GM12878 (cell line): Measurements from ENCODE around the gene RETNLB. TPM values are rescaled to one million over a fixed set of nuclear protein-coding genes. Genes with fewer than 3 reads are reported as not detected.

Experiments
- ATAC-seq: fragments of 200-7000 bp; cut with Tn5 transposase; 3 replicates; pipeline ENCODE4 v1.9.1; 2020; ENCODE audit warnings: mild to moderate bottlenecking, moderate library complexity
- BruUV-seq: library from RNA; stranded (reverse); fragments of 400-500 nt; replicated peaks from 2 replicates; lab custom pipeline; 2021; lab: Mats Ljungman, UMichigan
- CTCF ChIA-PET: fragments of 300-600 bp; sonication (Branson Sonifier 250); formaldehyde crosslinking; extraction: SDS; loops from one replicate; lab custom pipeline; 2021; ENCODE audit warnings: inconsistent platforms; lab: Yijun Ruan, JAX
- POLR2A ChIA-PET: fragments of 350-600 bp; formaldehyde crosslinking; extraction: SDS; loops from one replicate; lab custom pipeline; 2021; ENCODE audit warnings: inconsistent platforms; lab: Charles Lee
- RAD21 ChIA-PET: fragments of 300-600 bp; sonication (Branson Sonifier 250); formaldehyde crosslinking; loops from one replicate; lab custom pipeline; 2023; ENCODE audit warnings: antibody characterized with exemption; ENCODE audit not compliant: unreplicated experiment; lab: Charles Lee
- SMC1A ChIA-PET: fragments of 300-600 bp; sonication (Branson Sonifier 250); formaldehyde crosslinking; loops from one replicate; lab custom pipeline; 2023; ENCODE audit not compliant: unreplicated experiment, uncharacterized antibody; lab: Charles Lee
- DNase-seq: peaks from one replicate; pipeline ENCODE4 v3.0.0-alpha.2; 2011; ENCODE audit warnings: low read depth, low spot score
- FAIRE-seq: peaks from 3 replicates; lab custom pipeline; 2011; peaks lifted over from hg19 to GRCh38; lab: Jason Lieb, UNC
- H2AFZ ChIP-seq: 2 replicates; pipeline ENCODE4 v1.6.0; 2011; ENCODE audit warnings: low read depth, low read length, control low read depth; ENCODE audit not compliant: control insufficient read depth
- H3K27ac ChIP-seq: 2 replicates; pipeline ENCODE4 v1.5.1; 2011; ENCODE audit warnings: control low read depth; ENCODE audit not compliant: control insufficient read depth, insufficient read depth
- H3K27me3 ChIP-seq, 2 experiments: replicated peaks in 1 of 2; 2 replicates each; pipeline versions ENCODE4 v1.6.0 to v1.6.1; 2011; ENCODE audit warnings: low read length in 1 of 2; ENCODE audit not compliant: control insufficient read depth in 2 of 2, insufficient read depth in 2 of 2
- H3K36me3 ChIP-seq, 2 experiments: 2 replicates each; pipeline ENCODE4 v1.5.1; 2011; ENCODE audit warnings: low read length in 1 of 2; ENCODE audit not compliant: control insufficient read depth in 2 of 2, insufficient read depth in 2 of 2
- H3K4me1 ChIP-seq: 2 replicates; pipeline ENCODE4 v1.6.1; 2011; ENCODE audit warnings: mild to moderate bottlenecking, low read length, moderate library complexity, mixed read lengths; ENCODE audit not compliant: control insufficient read depth, insufficient read depth
- H3K4me2 ChIP-seq: 2 replicates; pipeline ENCODE4 v1.6.0; 2011; ENCODE audit warnings: control low read depth; ENCODE audit not compliant: control insufficient read depth, insufficient read depth
- H3K4me3 ChIP-seq: fragments of 200-600 bp; sonication (generic); 2 replicates; pipeline ENCODE4 v1.5.1; 2016
- H3K79me2 ChIP-seq: 2 replicates; pipeline ENCODE4 v1.6.0; 2011; ENCODE audit warnings: low read length; ENCODE audit not compliant: control insufficient read depth, insufficient read depth
- H3K9ac ChIP-seq: 2 replicates; pipeline ENCODE4 v1.8.0; 2011; ENCODE audit warnings: low read length, control low read depth, mixed read lengths; ENCODE audit not compliant: control insufficient read depth, insufficient read depth
- H3K9me3 ChIP-seq: replicated peaks from 3 replicates; pipeline ENCODE4 v1.5.1; 2011; ENCODE audit warnings: mild to moderate bottlenecking, low read length; ENCODE audit not compliant: control insufficient read depth, insufficient read depth
- H4K20me1 ChIP-seq: 2 replicates; pipeline ENCODE4 v1.6.0; 2011; ENCODE audit not compliant: control insufficient read depth, insufficient read depth
- ATF7 ChIP-seq: fragments of 450-650 bp; IDR thresholded peaks from 2 replicates; pipeline ENCODE4 v1.6.1; 2016; ENCODE audit warnings: low read depth, mild to moderate bottlenecking
- DPF2 ChIP-seq: fragments of 450-650 bp; IDR thresholded peaks from 2 replicates; pipeline ENCODE4 v1.6.1; 2017; ENCODE audit warnings: mild to moderate bottlenecking
- E2F8 ChIP-seq: fragments of 450-650 bp; IDR thresholded peaks from 2 replicates; pipeline ENCODE4 v1.6.1; 2018; ENCODE audit warnings: mild to moderate bottlenecking, low read depth, moderate library complexity; ENCODE audit not compliant: partially characterized antibody
- ESRRA ChIP-seq: IDR thresholded peaks from 2 replicates; pipeline ENCODE4 v1.6.1; 2012; ENCODE audit warnings: mild to moderate bottlenecking, low read length, improper control_type of control experiment
- HCFC1 ChIP-seq: fragments of 150-350 bp; IDR thresholded peaks from 2 replicates; pipeline ENCODE4 v1.6.1; 2014; ENCODE audit warnings: low read length
- JUND ChIP-seq: IDR thresholded peaks from 2 replicates; pipeline ENCODE4 v1.6.1; 2012; ENCODE audit warnings: low read depth, mild to moderate bottlenecking, low read length, improper control_type of control experiment, moderate library complexity
- MEF2A ChIP-seq: IDR thresholded peaks from 2 replicates; pipeline ENCODE4 v1.6.1; 2011; ENCODE audit warnings: low read depth, mild to moderate bottlenecking, low read length, moderate library complexity; ENCODE audit not compliant: insufficient read depth
- ZNF384 ChIP-seq: IDR thresholded peaks from 2 replicates; pipeline ENCODE4 v1.6.1; 2012; ENCODE audit warnings: low read depth, mild to moderate bottlenecking, low read length, improper control_type of control experiment, borderline replicate concordance
- whole genome bisulfite sequencing: methylation state at CpG from one replicate; pipeline ENCODE4 v1.1.6; 2016; ENCODE audit warnings: low lambda C conversion rate; ENCODE audit not compliant: insufficient replicate concordance, insufficient coverage; ENCODE audit errors: missing lambda C conversion rate; 5-methylcytosine and 5-hydroxymethylcytosine counted together
- in situ Hi-C: fragments of 300-500 bp; cut with MboI; formaldehyde crosslinking; loops from 9 replicates; pipeline ENCODE4 v1.14.3; 2018; ENCODE audit warnings: mixed read lengths
- intact Hi-C: fragments of 100-400 bp; cut with micrococcal nuclease; formaldehyde crosslinking; loops from one replicate; pipeline ENCODE4 v1.14.2; 2022; ENCODE audit not compliant: unreplicated experiment
- polyA plus RNA-seq, 11 experiments: library from polyadenylated mRNA; depleted of rRNA in 4 of 11; unstranded in 6 of 11; stranded (reverse) in 5 of 11; fragments of >200 nt; fragmentation: Nextera tagmentation in 4 of 11; fragmentation: Illumina TruSeq in 1 of 11; extraction: Ambion mirVana in 4 of 11; extraction: Trizol in 1 of 11; gene quantifications; 1 replicate in 1 of 11; 2 replicates in 10 of 11; pipeline versions ENCODE4 v1.2.1 to v1.2.3, GENCODE V29; 2011 to 2016; ENCODE audit warnings: inconsistent platforms in 2 of 11, missing spikeins in 2 of 11, low read depth in 1 of 11
- total RNA-seq, 4 experiments: library from RNA; depleted of rRNA in 3 of 4; stranded (reverse); fragments of >200 nt in 3 of 4; fragmentation: Illumina TruSeq in 1 of 4; extraction: Trizol in 1 of 4; gene quantifications; 2 replicates each; pipeline versions ENCODE4 v1.2.1 to v1.2.3, GENCODE V29; 2013 to 2021
- TF ChIP-seq, protein P1 (sequence below): fragments of 450-650 bp; IDR thresholded peaks from 2 replicates; pipeline ENCODE4 v1.6.1; 2016; ENCODE audit warnings: mild to moderate bottlenecking, moderate library complexity, borderline replicate concordance
- TF ChIP-seq, protein P2 (sequence below): fragments of 450-650 bp; IDR thresholded peaks from 2 replicates; pipeline ENCODE4 v1.6.1; 2017; ENCODE audit warnings: mild to moderate bottlenecking, low read depth, inconsistent platforms; ENCODE audit not compliant: poor library complexity, severe bottlenecking

The RETNLB gene
- total and polyA plus RNA-seq, 10 of the 15 experiments (the other 5 are each of a cell fraction or from before 2014, with no cell fraction given) = not detected

GRCh38 chr3:108780235-108780634 lies 23.0 kb upstream of the RETNLB start (continued):
- TF ChIP-seq, protein P1, sequence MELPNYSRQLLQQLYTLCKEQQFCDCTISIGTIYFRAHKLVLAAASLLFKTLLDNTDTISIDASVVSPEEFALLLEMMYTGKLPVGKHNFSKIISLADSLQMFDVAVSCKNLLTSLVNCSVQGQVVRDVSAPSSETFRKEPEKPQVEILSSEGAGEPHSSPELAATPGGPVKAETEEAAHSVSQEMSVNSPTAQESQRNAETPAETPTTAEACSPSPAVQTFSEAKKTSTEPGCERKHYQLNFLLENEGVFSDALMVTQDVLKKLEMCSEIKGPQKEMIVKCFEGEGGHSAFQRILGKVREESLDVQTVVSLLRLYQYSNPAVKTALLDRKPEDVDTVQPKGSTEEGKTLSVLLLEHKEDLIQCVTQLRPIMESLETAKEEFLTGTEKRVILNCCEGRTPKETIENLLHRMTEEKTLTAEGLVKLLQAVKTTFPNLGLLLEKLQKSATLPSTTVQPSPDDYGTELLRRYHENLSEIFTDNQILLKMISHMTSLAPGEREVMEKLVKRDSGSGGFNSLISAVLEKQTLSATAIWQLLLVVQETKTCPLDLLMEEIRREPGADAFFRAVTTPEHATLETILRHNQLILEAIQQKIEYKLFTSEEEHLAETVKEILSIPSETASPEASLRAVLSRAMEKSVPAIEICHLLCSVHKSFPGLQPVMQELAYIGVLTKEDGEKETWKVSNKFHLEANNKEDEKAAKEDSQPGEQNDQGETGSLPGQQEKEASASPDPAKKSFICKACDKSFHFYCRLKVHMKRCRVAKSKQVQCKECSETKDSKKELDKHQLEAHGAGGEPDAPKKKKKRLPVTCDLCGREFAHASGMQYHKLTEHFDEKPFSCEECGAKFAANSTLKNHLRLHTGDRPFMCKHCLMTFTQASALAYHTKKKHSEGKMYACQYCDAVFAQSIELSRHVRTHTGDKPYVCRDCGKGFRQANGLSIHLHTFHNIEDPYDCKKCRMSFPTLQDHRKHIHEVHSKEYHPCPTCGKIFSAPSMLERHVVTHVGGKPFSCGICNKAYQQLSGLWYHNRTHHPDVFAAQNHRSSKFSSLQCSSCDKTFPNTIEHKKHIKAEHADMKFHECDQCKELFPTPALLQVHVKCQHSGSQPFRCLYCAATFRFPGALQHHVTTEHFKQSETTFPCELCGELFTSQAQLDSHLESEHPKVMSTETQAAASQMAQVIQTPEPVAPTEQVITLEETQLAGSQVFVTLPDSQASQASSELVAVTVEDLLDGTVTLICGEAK = no peak
- TF ChIP-seq, protein P2, sequence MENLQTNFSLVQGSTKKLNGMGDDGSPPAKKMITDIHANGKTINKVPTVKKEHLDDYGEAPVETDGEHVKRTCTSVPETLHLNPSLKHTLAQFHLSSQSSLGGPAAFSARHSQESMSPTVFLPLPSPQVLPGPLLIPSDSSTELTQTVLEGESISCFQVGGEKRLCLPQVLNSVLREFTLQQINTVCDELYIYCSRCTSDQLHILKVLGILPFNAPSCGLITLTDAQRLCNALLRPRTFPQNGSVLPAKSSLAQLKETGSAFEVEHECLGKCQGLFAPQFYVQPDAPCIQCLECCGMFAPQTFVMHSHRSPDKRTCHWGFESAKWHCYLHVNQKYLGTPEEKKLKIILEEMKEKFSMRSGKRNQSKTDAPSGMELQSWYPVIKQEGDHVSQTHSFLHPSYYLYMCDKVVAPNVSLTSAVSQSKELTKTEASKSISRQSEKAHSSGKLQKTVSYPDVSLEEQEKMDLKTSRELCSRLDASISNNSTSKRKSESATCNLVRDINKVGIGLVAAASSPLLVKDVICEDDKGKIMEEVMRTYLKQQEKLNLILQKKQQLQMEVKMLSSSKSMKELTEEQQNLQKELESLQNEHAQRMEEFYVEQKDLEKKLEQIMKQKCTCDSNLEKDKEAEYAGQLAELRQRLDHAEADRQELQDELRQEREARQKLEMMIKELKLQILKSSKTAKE = no peak
- no peak for TF ChIP-seq HCFC1

DNA sequence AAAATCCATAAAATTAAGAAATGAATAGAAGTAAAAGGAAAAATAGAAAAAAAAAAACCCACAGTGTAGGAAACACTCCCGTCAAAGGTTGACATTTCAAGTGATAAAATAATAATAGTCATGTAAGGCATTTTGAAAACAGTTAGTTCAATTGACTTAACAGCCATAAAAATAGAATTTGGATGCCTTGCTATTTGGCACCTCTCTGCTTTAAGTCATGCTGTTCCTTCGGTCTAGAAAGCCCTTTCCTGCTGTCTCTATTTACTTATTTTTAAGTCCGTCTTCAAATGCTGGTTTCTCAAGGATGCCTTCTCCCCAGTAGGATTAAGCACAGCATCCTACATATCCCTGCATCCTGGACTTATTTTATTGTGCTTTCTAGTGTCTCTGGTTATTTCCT lies 22.3 kb upstream of the RETNLB start:
- ChIA-PET RAD21 (no interaction called here), POLR2A (no interaction called here), SMC1A (no interaction called here), CTCF (no interaction called here)
- BruUV-seq = no TSS peak
- no peaks in the 10 kb centered on the region for H3K79me2 ChIP-seq
- in situ Hi-C loops (no loop called here), intact Hi-C loops (no loop called here)
- no peak overlapping the region for H3K4me3 ChIP-seq
- no peaks in the 10 kb centered on the region for H3K9me3 ChIP-seq
- no peak overlapping the region for H3K9ac ChIP-seq
- no peaks in the 10 kb centered on the region for H4K20me1 ChIP-seq
- 68% methylated on average over 3 of the region's 3 CpGs for WGBS
- no peak overlapping the region for H3K4me2 ChIP-seq
- DNase-seq (no peak), FAIRE-seq (peak; percentile 7), ATAC-seq (no peak)
- H3K27me3 ChIP-seq = no peaks in the 10 kb centered on the region
- no peaks in the 10 kb centered on the region for H3K36me3 ChIP-seq
- no peak overlapping the region for H3K27ac ChIP-seq
- no peak overlapping the region for H2AFZ ChIP-seq
- H3K4me1 ChIP-seq = no peaks in the 10 kb centered on the region
- no peak for TF ChIP-seq JUND
- no peak for TF ChIP-seq MEF2A
- no peak for TF ChIP-seq E2F8
- TF ChIP-seq ATF7 = no peak
- TF ChIP-seq ZNF384 = no peak
- TF ChIP-seq ESRRA = no peak
- TF ChIP-seq DPF2 = no peak
